ELR (cell line): Measurements from ENCODE around the gene S100A11.

ENCODE experiments used
- DNase-seq: peaks from one replicate; pipeline ENCODE4 v3.0.0-alpha.2; 2015; ENCODE audit warnings: low read depth

S100A11 gene

GRCh38 chr1:152039461-152039860 is 2.7 kb upstream of the S100A11 start:
- no peak for DNase-seq

- DNase-seq = no peak
These were observed 2.1 kb upstream of the S100A11 start for GRCh38 chr1:152038871-152039270.

GRCh38 chr1:152035539-152036266 is 1.1 kb downstream of the S100A11 start:
- DNase-seq = peak; percentile 61

GRCh38 chr1:152034654-152035538 is 1.9 kb downstream of the S100A11 start:
- peak; percentile 87 for DNase-seq

GRCh38 chr1:152034324-152034653 is 2.5 kb downstream of the S100A11 start:
- no peak for DNase-seq

- DNase-seq = no peak
These were observed 6.9 kb downstream of the S100A11 start for GRCh38 chr1:152029929-152030211.

GRCh38 chr1:152029144-152029928 is 7.5 kb downstream of the S100A11 start:
- peak; percentile 58 for DNase-seq

- DNase-seq = peak; percentile 74
These were observed 9.9 kb downstream of the S100A11 start for GRCh38 chr1:152026895-152027294.

GRCh38 chr1:152024223-152024622 is 12.6 kb downstream of the S100A11 start:
- no peak for DNase-seq

GRCh38 chr1:152023221-152023620 is 13.6 kb downstream of the S100A11 start:
- no peak for DNase-seq

- no peak for DNase-seq
These were observed 14.3 kb downstream of the S100A11 start for GRCh38 chr1:152022474-152022873.

- DNase-seq = no peak
These were observed 15.2 kb downstream of the S100A11 start for GRCh38 chr1:152021569-152021968.

GRCh38 chr1:152020849-152021248 is 16.0 kb downstream of the S100A11 start:
- DNase-seq = no peak

GRCh38 chr1:152018537-152018936 is 18.3 kb downstream of the S100A11 start:
- DNase-seq = peak; percentile 45

GRCh38 chr1:152015766-152016165 is 21.0 kb downstream of the S100A11 start:
- DNase-seq = no peak

GRCh38 chr1:152014943-152015342 is 21.9 kb downstream of the S100A11 start:
- DNase-seq = no peak

- peak; percentile 69 for DNase-seq
These were observed 23.1 kb downstream of the S100A11 start for GRCh38 chr1:152013664-152014237.

GRCh38 chr1:152009691-152010090 is 27.1 kb downstream of the S100A11 start:
- no peak for DNase-seq

GRCh38 chr1:152007047-152007446 is 29.8 kb downstream of the S100A11 start:
- DNase-seq = no peak

- no peak for DNase-seq
These were observed 31.4 kb downstream of the S100A11 start for GRCh38 chr1:152005360-152005912.

- no peak for DNase-seq
These were observed 32.9 kb downstream of the S100A11 start for GRCh38 chr1:152003846-152004442.

- DNase-seq = no peak
These were observed 33.8 kb downstream of the S100A11 start for GRCh38 chr1:152002960-152003359.
